ENCODE measurements around the gene SLC43A2.
A peak's percentile ranks its signal among the peaks of the same experiment; 100 is the strongest.
"Not testable (repeated sequence)": the region's sequence is repeated elsewhere in the genome, so short reads cannot be mapped to it uniquely, and the experiment has no call there.

Gene SLC43A2

GRCh38 chr17:1588821-1589585 is 39.6 kb downstream of the SLC43A2 start:
- no peak for DNase-seq

GRCh38 chr17:1584167-1584566 is 44.5 kb downstream of the SLC43A2 start:
- DNase-seq = no peak

GRCh38 chr17:1583556-1583955 is 45.1 kb downstream of the SLC43A2 start:
- no peak for DNase-seq

GRCh38 chr17:1582374-1582773 is 46.3 kb downstream of the SLC43A2 start:
- DNase-seq = no peak

GRCh38 chr17:1580979-1581676 is 47.5 kb downstream of the SLC43A2 start:
- DNase-seq = no peak

- DNase-seq = no peak
Observed at GRCh38 chr17:1578029-1578428, 50.6 kb downstream of the SLC43A2 start.

GRCh38 chr17:1577583-1578013 is 51.0 kb downstream of the SLC43A2 start:
- no peak for DNase-seq

- DNase-seq = no peak
Observed at GRCh38 chr17:1577182-1577581, 51.5 kb downstream of the SLC43A2 start.

GRCh38 chr17:1576500-1576899 is 52.1 kb downstream of the SLC43A2 start:
- no peak for DNase-seq

GRCh38 chr17:1574697-1575471 is 53.8 kb downstream of the SLC43A2 start:
- no peak for DNase-seq

GRCh38 chr17:1573932-1574696 is 54.5 kb downstream of the SLC43A2 start:
- peak; percentile 30 to 67 for DNase-seq

- DNase-seq = not testable (repeated sequence)
Observed at GRCh38 chr17:1572646-1573045, 56.0 kb downstream of the SLC43A2 start.

- no peak for DNase-seq
Observed at GRCh38 chr17:1571341-1571704, 57.3 kb downstream of the SLC43A2 start.

- no peak for DNase-seq
Observed at GRCh38 chr17:1568950-1569810, 59.5 kb downstream of the SLC43A2 start.

- no peak for DNase-seq
Observed at GRCh38 chr17:1566505-1567199, 62.0 kb downstream of the SLC43A2 start.

- DNase-seq = no peak
Observed at GRCh38 chr17:1565877-1566276, 62.8 kb downstream of the SLC43A2 start.

- no peak for DNase-seq
Observed at GRCh38 chr17:1563786-1564613, 64.6 kb downstream of the SLC43A2 start.

- not testable (repeated sequence) for DNase-seq
Observed at GRCh38 chr17:1563471-1563785, 65.2 kb downstream of the SLC43A2 start.

GRCh38 chr17:1562176-1562643 is 66.4 kb downstream of the SLC43A2 start:
- peak in 1 of 2 experiments; percentile 27 for DNase-seq
